H1 (cell line): Measurements from ENCODE around the gene KCNH1. TPM values are rescaled to one million over a fixed set of nuclear protein-coding genes. Genes with fewer than 3 reads are reported as not detected.

ENCODE experiments used
- CTCF ChIA-PET: fragments of 300-600 bp; sonication (Branson Sonifier 250); formaldehyde crosslinking; loops from one replicate; lab custom pipeline; 2021; ENCODE audit not compliant: partially characterized antibody; lab: Charles Lee
- POLR2A ChIA-PET: fragments of 300-600 bp; sonication (Branson Sonifier 250); formaldehyde crosslinking; loops from one replicate; lab custom pipeline; 2021; ENCODE audit warnings: inconsistent platforms; ENCODE audit not compliant: partially characterized antibody; lab: Charles Lee
- DNase-seq, 2 experiments: peaks; one replicate each; pipeline versions ENCODE4 v3.0.0 to v3.0.0-alpha.2; 2010 to 2022; ENCODE audit warnings: low spot score in 2 of 2, low read depth in 1 of 2, mixed read lengths in 1 of 2
- FAIRE-seq: peaks from 2 replicates; lab custom pipeline; 2011; peaks lifted over from hg19 to GRCh38; lab: Jason Lieb, UNC
- H2AFZ ChIP-seq: 2 replicates; pipeline ENCODE4 v1.8.1; 2012; ENCODE audit warnings: low read length, inconsistent platforms
- H2AK5ac ChIP-seq: 2 replicates; pipeline ENCODE4 v1.6.1; 2013; ENCODE audit warnings: low read depth, low read length
- H2BK120ac ChIP-seq: replicated peaks from 2 replicates; pipeline ENCODE3; 2013; ENCODE audit warnings: low read depth, low read length, inconsistent platforms
- H2BK12ac ChIP-seq: 2 replicates; pipeline ENCODE4 v1.6.1; 2013; ENCODE audit warnings: low read depth, low read length
- H2BK15ac ChIP-seq: 2 replicates; pipeline ENCODE4 v1.6.1; 2013; ENCODE audit warnings: low read length
- H2BK20ac ChIP-seq: 2 replicates; pipeline ENCODE4 v1.6.1; 2013; ENCODE audit warnings: low read length
- H2BK5ac ChIP-seq: 2 replicates; pipeline ENCODE4 v1.6.1; 2013; ENCODE audit warnings: low read depth, low read length
- H3K14ac ChIP-seq: 2 replicates; pipeline ENCODE4 v1.6.1; 2013; ENCODE audit warnings: inconsistent platforms; ENCODE audit not compliant: insufficient read length
- H3K18ac ChIP-seq: 2 replicates; pipeline ENCODE4 v1.6.1; 2013; ENCODE audit warnings: low read length; ENCODE audit errors: extremely low read depth
- H3K23ac ChIP-seq: 2 replicates; pipeline ENCODE4 v1.6.1; 2013; ENCODE audit warnings: inconsistent platforms; ENCODE audit not compliant: insufficient read length
- H3K23me2 ChIP-seq: 2 replicates; pipeline ENCODE4 v1.6.1; 2013; ENCODE audit warnings: low read depth, low read length
- H3K27ac ChIP-seq: 2 replicates; pipeline ENCODE4 v1.6.1; 2011; ENCODE audit warnings: low read depth, low read length, inconsistent platforms
- H3K27me3 ChIP-seq, 4 experiments: replicated peaks in 1 of 4; 1 replicate in 1 of 4; 2 replicates in 3 of 4; pipeline versions ENCODE4 v1.6.1 to v1.8.1; 2011 to 2013; ENCODE audit warnings: low read length in 3 of 4, mild to moderate bottlenecking in 3 of 4, inconsistent platforms in 2 of 4, mixed read lengths in 2 of 4, moderate library complexity in 1 of 4; ENCODE audit not compliant: control insufficient read depth in 3 of 4, insufficient read depth in 3 of 4; ENCODE audit errors: extremely low read depth in 1 of 4
- H3K36me3 ChIP-seq, 4 experiments: 2 replicates each; pipeline versions ENCODE4 v1.6.1 to v1.8.1; 2011 to 2013; ENCODE audit warnings: mild to moderate bottlenecking in 4 of 4, low read length in 3 of 4, moderate library complexity in 2 of 4, control low read depth in 1 of 4, inconsistent platforms in 1 of 4; ENCODE audit not compliant: insufficient read depth in 4 of 4, control insufficient read depth in 2 of 4
- H3K4ac ChIP-seq: replicated peaks from 2 replicates; pipeline ENCODE3; 2013; ENCODE audit warnings: low read length, low read depth, mixed read lengths, inconsistent platforms; ENCODE audit not compliant: insufficient read length
- H3K4me1 ChIP-seq, 4 experiments: replicated peaks in 1 of 4; 1 replicate in 1 of 4; 2 replicates in 3 of 4; pipeline versions ENCODE4 v1.6.1 to v1.8.1; 2011 to 2013; ENCODE audit warnings: low read length in 3 of 4, inconsistent platforms in 2 of 4, mixed read lengths in 1 of 4; ENCODE audit not compliant: insufficient read depth in 4 of 4, control insufficient read depth in 3 of 4
- H3K4me2 ChIP-seq, 2 experiments: 2 replicates each; pipeline versions ENCODE4 v1.6.1 to v1.8.1; 2011 to 2013; ENCODE audit warnings: low read depth in 2 of 2, low read length in 2 of 2, control low read depth in 1 of 2, inconsistent platforms in 1 of 2, mild to moderate bottlenecking in 1 of 2; ENCODE audit not compliant: insufficient read depth in 1 of 2
- H3K4me3 ChIP-seq, 4 experiments: fragments of 200-600, 300-600 bp in 1 of 4; sonication (generic), shearing (Covaris generic), sonication (Bioruptor Twin) in 1 of 4; 2 replicates each; pipeline versions ENCODE4 v1.5.1 to v1.8.1; 2011 to 2016; ENCODE audit warnings: low read length in 4 of 4, low read depth in 3 of 4, control low read depth in 2 of 4, inconsistent platforms in 2 of 4, mild to moderate bottlenecking in 2 of 4, mixed read lengths in 1 of 4, moderate library complexity in 1 of 4; ENCODE audit not compliant: insufficient read depth in 2 of 4; ENCODE audit errors: extremely low read depth in 1 of 4
- H3K56ac ChIP-seq: replicated peaks from 2 replicates; pipeline ENCODE3; 2013; ENCODE audit warnings: low read depth, mild to moderate bottlenecking, mixed read lengths, low read length, inconsistent platforms; ENCODE audit not compliant: insufficient read length
- H3K79me1 ChIP-seq: 2 replicates; pipeline ENCODE4 v1.6.1; 2013; ENCODE audit warnings: low read depth, low read length, control low read depth
- H3K79me2 ChIP-seq, 2 experiments: 2 replicates each; pipeline versions ENCODE4 v1.6.1 to v1.8.1; 2012 to 2013; ENCODE audit warnings: low read length in 2 of 2, mild to moderate bottlenecking in 2 of 2, inconsistent platforms in 1 of 2; ENCODE audit not compliant: insufficient read depth in 2 of 2, control insufficient read depth in 1 of 2
- H3K9ac ChIP-seq, 4 experiments: replicated peaks in 1 of 4; 1 replicate in 1 of 4; 2 replicates in 3 of 4; pipeline versions ENCODE4 v1.6.1 to v1.8.1; 2011 to 2013; ENCODE audit warnings: low read depth in 3 of 4, low read length in 3 of 4, control low read depth in 2 of 4, mild to moderate bottlenecking in 2 of 4, moderate library complexity in 2 of 4, inconsistent platforms in 1 of 4; ENCODE audit errors: extremely low read depth in 1 of 4
- H3K9me3 ChIP-seq, 2 experiments: 2 replicates each; pipeline versions ENCODE4 v1.6.1 to v1.8.1; 2012 to 2013; ENCODE audit warnings: mild to moderate bottlenecking in 2 of 2, moderate library complexity in 2 of 2, control low read depth in 1 of 2, inconsistent platforms in 1 of 2, low read depth in 1 of 2, low read length in 1 of 2, mixed read lengths in 1 of 2; ENCODE audit not compliant: insufficient read depth in 2 of 2
- H4K20me1 ChIP-seq, 2 experiments: replicated peaks in 1 of 2; 2 replicates each; pipeline versions ENCODE3 to v1.8.1; 2011 to 2013; ENCODE audit warnings: inconsistent platforms in 2 of 2, low read length in 2 of 2, mild to moderate bottlenecking in 1 of 2; ENCODE audit not compliant: insufficient read depth in 2 of 2, control insufficient read depth in 1 of 2
- H4K5ac ChIP-seq: 2 replicates; pipeline ENCODE4 v1.6.1; 2013; ENCODE audit warnings: low read length, low read depth, mixed read lengths, inconsistent platforms; ENCODE audit not compliant: insufficient read length
- H4K8ac ChIP-seq: 2 replicates; pipeline ENCODE4 v1.8.0; 2013; ENCODE audit warnings: mild to moderate bottlenecking, moderate library complexity, low read length, inconsistent platforms; ENCODE audit not compliant: insufficient read depth; ENCODE audit errors: extremely low read depth
- H4K91ac ChIP-seq: replicated peaks from 2 replicates; pipeline ENCODE3; 2013; ENCODE audit warnings: low read length, mixed read lengths, inconsistent platforms; ENCODE audit not compliant: insufficient read length
- ASH2L ChIP-seq: fragments of 200-600, 300-600 bp; sonication (generic); IDR thresholded peaks from one replicate; pipeline ENCODE4 v1.7.1; 2017; ENCODE audit warnings: low read length
- ATF2 ChIP-seq: IDR thresholded peaks from 2 replicates; pipeline ENCODE4 v1.6.1; 2012; ENCODE audit warnings: low read length, inconsistent platforms
- ATF3 ChIP-seq: IDR thresholded peaks from 2 replicates; pipeline ENCODE4 v1.6.1; 2011; ENCODE audit warnings: low read depth, mild to moderate bottlenecking, low read length; ENCODE audit not compliant: insufficient read depth
- CHD1 ChIP-seq: IDR thresholded peaks from 2 replicates; pipeline ENCODE4 v1.6.1; 2012; ENCODE audit warnings: low read depth, low read length, improper control_type of control experiment
- E2F6 ChIP-seq: IDR thresholded peaks from 2 replicates; pipeline ENCODE4 v1.6.1; 2012; ENCODE audit warnings: inconsistent platforms
- EGR1 ChIP-seq: IDR thresholded peaks from 2 replicates; pipeline ENCODE4 v1.6.1; 2011; ENCODE audit warnings: low read depth, low read length, borderline replicate concordance
- FOSL1 ChIP-seq: IDR thresholded peaks from 2 replicates; pipeline ENCODE4 v1.6.1; 2011; ENCODE audit warnings: mild to moderate bottlenecking, low read depth, low read length, moderate library complexity; ENCODE audit not compliant: insufficient read depth
- MAFK ChIP-seq: IDR thresholded peaks from 2 replicates; pipeline ENCODE4 v1.6.1; 2012; ENCODE audit warnings: low read depth, mild to moderate bottlenecking, improper control_type of control experiment, low read length
- POLR2A ChIP-seq, 2 experiments: IDR thresholded peaks; 1 replicate in 1 of 2; 2 replicates in 1 of 2; pipeline ENCODE4 v1.6.1; 2011; ENCODE audit warnings: low read depth in 2 of 2, low read length in 2 of 2, mild to moderate bottlenecking in 2 of 2; ENCODE audit errors: control extremely low read depth in 1 of 2
- SAP30 ChIP-seq: fragments of 300-600 bp; sonication (generic); IDR thresholded peaks from 2 replicates; pipeline ENCODE4 v1.7.1; 2012; ENCODE audit warnings: low read length, moderate library complexity, mild to moderate bottlenecking, inconsistent platforms; ENCODE audit not compliant: insufficient read depth, insufficient replicate concordance
- TAF7 ChIP-seq: optimal IDR thresholded peaks from 2 replicates; pipeline ENCODE3; 2011; ENCODE audit warnings: low read depth, mild to moderate bottlenecking, inconsistent platforms, low read length, moderate library complexity, borderline replicate concordance
- ZNF274 ChIP-seq: IDR thresholded peaks from 2 replicates; pipeline ENCODE4 v1.7.0; 2012; ENCODE audit warnings: low read length, borderline replicate concordance; ENCODE audit errors: extremely low read depth
- polyA plus RNA-seq, 7 experiments: library from polyadenylated mRNA; depleted of rRNA in 3 of 7; stranded (reverse) in 5 of 7; unstranded in 2 of 7; fragments of >200 nt in 5 of 7; fragments of 200-250 nt in 2 of 7; gene quantifications; 1 replicate in 5 of 7; 2 replicates in 1 of 7; 4 replicates in 1 of 7; pipeline versions ENCODE4 v1.2.1 to v1.2.3, GENCODE V29; 2011 to 2013; ENCODE audit warnings: missing spikeins in 2 of 7, mixed read lengths in 2 of 7
- total RNA-seq: library from RNA; stranded (reverse); fragmentation: NEBNext Ultra II Directional; extraction: Animal tissue kit (Norgen Biotek cat#: 25700); gene quantifications from 2 replicates; pipeline ENCODE4 v1.2.1, GENCODE V29; 2021

Gene KCNH1
- total and polyA plus RNA-seq, 2 of the 8 experiments (the other 6 are each of a cell fraction or from before 2014, with no cell fraction given) = 0.27 to 0.34 TPM

- CTCF ChIA-PET = interaction anchor here (0.9 to 1.2 kb wide), 2 partner anchors 31 to 393 kb away, joined by 3 read pairs; no protein-coding TSS in a partner anchor
- no peak overlapping the region for H2BK15ac ChIP-seq
- no peaks in the 10 kb centered on the region for H4K20me1 ChIP-seq
- H3K23ac ChIP-seq = no peak overlapping the region
- DNase-seq = no peak
- H2BK5ac ChIP-seq = no peak overlapping the region
- H3K4me1 ChIP-seq = no peaks in the 10 kb centered on the region
- H4K5ac ChIP-seq = no peak overlapping the region
- H4K91ac ChIP-seq = no peak overlapping the region
- H4K8ac ChIP-seq = no peak overlapping the region
- H3K23me2 ChIP-seq = no peaks in the 10 kb centered on the region
- H3K79me1 ChIP-seq = no peaks in the 10 kb centered on the region
- no peak overlapping the region for H3K27ac ChIP-seq
- H3K36me3 ChIP-seq = no peaks in the 10 kb centered on the region
- no peak overlapping the region for H3K56ac ChIP-seq
- no peak overlapping the region for H2BK12ac ChIP-seq
- no peak overlapping the region for H3K4ac ChIP-seq
- no peak overlapping the region for H2BK120ac ChIP-seq
- no peak overlapping the region for H3K4me3 ChIP-seq
- H2BK20ac ChIP-seq = no peak overlapping the region
- no peaks in the 10 kb centered on the region for H3K9me3 ChIP-seq
- H3K9ac ChIP-seq = no peak overlapping the region
- no peak overlapping the region for H2AK5ac ChIP-seq
- FAIRE-seq = no peak
- POLR2A ChIA-PET = no interaction called here
- no peak overlapping the region for H3K14ac ChIP-seq
- no peak overlapping the region for H2AFZ ChIP-seq
- H3K27me3 ChIP-seq = no peaks in the 10 kb centered on the region
- H3K79me2 ChIP-seq = no peaks in the 10 kb centered on the region
- no peak overlapping the region for H3K4me2 ChIP-seq
- H3K18ac ChIP-seq = no peak overlapping the region
- TF ChIP-seq MAFK (no peak), SAP30 (no peak), TAF7 (no peak), ASH2L (no peak), E2F6 (no peak), ZNF274 (no peak), ATF3 (no peak), ATF2 (no peak), FOSL1 (no peak), POLR2A (IDR thresholded peaks at IDR 0.05; ENCODE audit: control extremely low read depth in 1 of 2, low read depth in 2 of 2, low read length in 2 of 2) (no peak), EGR1 (no peak), CHD1 (no peak)
Measured at GRCh38 chr1:210980082-210980481, 153.9 kb downstream of the KCNH1 start.
